ENCODE measurements around the gene POC1B. TPM values are rescaled to one million over a fixed set of nuclear protein-coding genes. Genes with fewer than 3 reads are reported as not detected.
"Not testable (repeated sequence)": the region's sequence is repeated elsewhere in the genome, so short reads cannot be mapped to it uniquely, and the experiment has no call there.

The POC1B gene
- total RNA-seq, 1 experiment from 2014 or later = 25.0 TPM

DNA sequence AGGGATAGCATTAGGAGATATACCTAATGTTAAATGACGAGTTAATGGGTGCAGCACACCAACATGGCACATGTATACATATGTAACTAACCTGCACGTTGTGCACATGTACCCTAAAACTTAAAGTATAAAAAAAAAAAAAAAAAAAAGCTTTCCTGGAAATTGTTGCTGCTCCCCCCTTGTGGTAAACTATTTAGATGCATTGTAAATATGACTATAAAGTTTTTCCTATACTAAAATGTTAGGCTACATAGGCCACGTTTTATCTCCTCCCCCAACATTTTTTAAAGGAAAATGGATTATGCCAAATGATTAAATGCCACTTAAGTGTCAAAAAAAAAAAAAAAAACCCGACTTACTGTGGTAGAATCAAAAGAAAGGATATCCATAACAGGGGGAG is 66.6 kb downstream of the POC1B start:
- H3K36me3 ChIP-seq (ENCODE audit: low read depth, low read length); H3K27ac ChIP-seq (ENCODE audit: low read length); H3K9me2 ChIP-seq (replicated peaks; ENCODE audit: low read length); H3K9me3 ChIP-seq (ENCODE audit: low read length); ATAC-seq; H3K27me3 ChIP-seq (ENCODE audit: low read length); H3K4me2 ChIP-seq (ENCODE audit: low read length); H3F3A ChIP-seq (ENCODE audit: low read length, unreplicated experiment); H2AFZ ChIP-seq (ENCODE audit: low read length); H3K9ac ChIP-seq (ENCODE audit: low read length); H3K79me2 ChIP-seq (ENCODE audit: low read length); DNase-seq; H3K4me3 ChIP-seq (ENCODE audit: low read length); BruUV-seq (replicated peaks); H4K20me1 ChIP-seq (ENCODE audit: low read length): not testable (repeated sequence)
- intact Hi-C loops (cut with micrococcal nuclease) = loop anchor here (1.0 kb wide), 1 partner anchor 107 kb away; the partner anchor contains the start of gene DUSP6
- CTCF ChIA-PET = interaction anchor here (0.8 kb wide), 1 partner anchor 431 kb away, joined by 4 read pairs; no protein-coding TSS in a partner anchor
- POLR2A ChIA-PET (ENCODE audit: unreplicated experiment) = interaction anchor here (0.6 to 1.0 kb wide), 2 partner anchors 107 to 440 kb away, joined by 4 to 6 read pairs; partner anchors contain the start of gene DUSP6
- TF ChIP-seq, protein P1, sequence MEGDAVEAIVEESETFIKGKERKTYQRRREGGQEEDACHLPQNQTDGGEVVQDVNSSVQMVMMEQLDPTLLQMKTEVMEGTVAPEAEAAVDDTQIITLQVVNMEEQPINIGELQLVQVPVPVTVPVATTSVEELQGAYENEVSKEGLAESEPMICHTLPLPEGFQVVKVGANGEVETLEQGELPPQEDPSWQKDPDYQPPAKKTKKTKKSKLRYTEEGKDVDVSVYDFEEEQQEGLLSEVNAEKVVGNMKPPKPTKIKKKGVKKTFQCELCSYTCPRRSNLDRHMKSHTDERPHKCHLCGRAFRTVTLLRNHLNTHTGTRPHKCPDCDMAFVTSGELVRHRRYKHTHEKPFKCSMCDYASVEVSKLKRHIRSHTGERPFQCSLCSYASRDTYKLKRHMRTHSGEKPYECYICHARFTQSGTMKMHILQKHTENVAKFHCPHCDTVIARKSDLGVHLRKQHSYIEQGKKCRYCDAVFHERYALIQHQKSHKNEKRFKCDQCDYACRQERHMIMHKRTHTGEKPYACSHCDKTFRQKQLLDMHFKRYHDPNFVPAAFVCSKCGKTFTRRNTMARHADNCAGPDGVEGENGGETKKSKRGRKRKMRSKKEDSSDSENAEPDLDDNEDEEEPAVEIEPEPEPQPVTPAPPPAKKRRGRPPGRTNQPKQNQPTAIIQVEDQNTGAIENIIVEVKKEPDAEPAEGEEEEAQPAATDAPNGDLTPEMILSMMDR (conservative IDR thresholded peaks at IDR 0.05; ENCODE audit: low read depth, low read length) = peak; percentile 46
- peaks cover 14% of the 10 kb centered on the region for H3K4me1 ChIP-seq (ENCODE audit: insufficient read depth, low read length)

GRCh38 chr12:89456565-89456964 is 69.3 kb downstream of the POC1B start:
- Histone ChIP-seq H3K27me3 (ENCODE audit: low read length) (no peaks in the 10 kb centered on the region), H2AFZ (ENCODE audit: low read length) (no peak overlapping the region), H3K9me2 (replicated peaks; ENCODE audit: low read length) (no peaks in the 10 kb centered on the region), H3K4me3 (ENCODE audit: low read length) (no peak overlapping the region), H4K20me1 (ENCODE audit: low read length) (no peaks in the 10 kb centered on the region), H3K4me2 (ENCODE audit: low read length) (no peak overlapping the region), H3K9ac (ENCODE audit: low read length) (no peak overlapping the region), H3K27ac (ENCODE audit: low read length) (no peak overlapping the region), H3K36me3 (ENCODE audit: low read depth, low read length) (peaks cover 3% of the 10 kb centered on the region; the same call in 1 of the 2 replicates), H3K79me2 (ENCODE audit: low read length) (no peaks in the 10 kb centered on the region), H3K9me3 (ENCODE audit: low read length) (no peaks in the 10 kb centered on the region), H3K4me1 (ENCODE audit: insufficient read depth, low read length) (peaks cover 7% of the 10 kb centered on the region; the same call in 1 of the 2 replicates), H3F3A (ENCODE audit: low read length, unreplicated experiment) (no peaks in the 10 kb centered on the region)
- ATAC-seq (no peak), DNase-seq (no peak)
- BruUV-seq (replicated peaks) = no TSS peak
- intact Hi-C loops (cut with micrococcal nuclease) = no loop called here
- TF ChIP-seq, protein P1 (conservative IDR thresholded peaks at IDR 0.05; ENCODE audit: low read depth, low read length) = no peak
- TF ChIP-seq EZH2phosphoT487 (IDR thresholded peaks at IDR 0.05; ENCODE audit: borderline replicate concordance, low read length) (no peak), EZH2 (IDR thresholded peaks at IDR 0.05; ENCODE audit: low read length, unreplicated experiment) (no peak)
- ChIA-PET CTCF (no interaction called here), POLR2A (ENCODE audit: unreplicated experiment) (no interaction called here)

DNA sequence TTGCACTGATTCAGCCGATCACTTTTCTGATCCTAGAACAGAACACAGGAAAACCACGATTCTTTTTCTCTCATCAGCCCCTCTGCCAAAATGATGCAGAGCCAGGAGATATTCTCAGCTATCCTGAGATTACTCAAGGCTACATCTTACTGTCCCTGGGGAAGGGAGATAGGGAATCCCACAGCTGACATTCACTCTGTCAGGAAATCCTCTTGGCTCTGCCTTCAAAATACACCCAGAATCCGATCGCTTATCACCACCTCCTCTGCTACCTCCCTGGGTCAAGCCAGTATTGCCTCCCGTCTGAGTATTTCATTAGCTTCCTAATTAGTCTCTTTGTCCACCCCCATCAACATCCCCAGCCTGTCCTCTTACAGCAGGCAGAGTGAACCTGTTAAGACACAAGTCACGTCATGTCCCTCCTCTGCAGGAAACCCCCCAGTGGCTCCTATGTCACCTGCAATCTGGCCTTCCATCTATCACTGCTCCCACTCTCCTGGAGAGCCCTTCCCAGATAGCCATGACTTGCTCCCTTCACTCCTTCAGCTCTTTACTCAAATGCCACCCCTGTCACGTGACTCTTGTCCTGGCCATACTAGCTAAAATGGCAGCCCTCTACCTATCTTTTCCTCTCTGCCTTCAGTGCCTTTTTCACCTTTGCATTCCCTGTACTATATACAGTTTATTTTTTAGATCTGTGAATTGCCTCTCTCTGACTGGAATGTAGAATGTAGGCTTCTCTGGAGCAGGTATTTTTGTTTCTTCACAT is 71.6 kb downstream of the POC1B start:
- H3K4me1 ChIP-seq (ENCODE audit: insufficient read depth, low read length) = peaks cover 13% of the 10 kb centered on the region
- no peaks in the 10 kb centered on the region for H3K9me2 ChIP-seq (replicated peaks; ENCODE audit: low read length)
- H3K9ac ChIP-seq (ENCODE audit: low read length) = no peak overlapping the region
- no peak for DNase-seq
- H4K20me1 ChIP-seq (ENCODE audit: low read length) = no peaks in the 10 kb centered on the region
- H3K27ac ChIP-seq (ENCODE audit: low read length) = no peak overlapping the region
- no peak overlapping the region for H3K4me2 ChIP-seq (ENCODE audit: low read length)
- H3K9me3 ChIP-seq (ENCODE audit: low read length) = no peaks in the 10 kb centered on the region
- ATAC-seq = no peak
- intact Hi-C loops (cut with micrococcal nuclease) = no loop called here
- H3K27me3 ChIP-seq (ENCODE audit: low read length) = no peaks in the 10 kb centered on the region
- no peak overlapping the region for H3K4me3 ChIP-seq (ENCODE audit: low read length)
- TF ChIP-seq EZH2 (IDR thresholded peaks at IDR 0.05; ENCODE audit: low read length, unreplicated experiment) (no peak), EZH2phosphoT487 (IDR thresholded peaks at IDR 0.05; ENCODE audit: borderline replicate concordance, low read length) (no peak)
- TF ChIP-seq, protein P1 (conservative IDR thresholded peaks at IDR 0.05; ENCODE audit: low read depth, low read length) = no peak
- H3K36me3 ChIP-seq (ENCODE audit: low read depth, low read length) = no peaks in the 10 kb centered on the region
- CTCF ChIA-PET = no interaction called here
- no peaks in the 10 kb centered on the region for H3K79me2 ChIP-seq (ENCODE audit: low read length)
- H2AFZ ChIP-seq (ENCODE audit: low read length) = no peak overlapping the region
- POLR2A ChIA-PET (ENCODE audit: unreplicated experiment) = no interaction called here
- H3F3A ChIP-seq (ENCODE audit: low read length, unreplicated experiment) = no peaks in the 10 kb centered on the region
- no TSS peak for BruUV-seq (replicated peaks)

Measured in PC-3 (cell line).